Measurements from ENCODE around the gene CHM.

DNA sequence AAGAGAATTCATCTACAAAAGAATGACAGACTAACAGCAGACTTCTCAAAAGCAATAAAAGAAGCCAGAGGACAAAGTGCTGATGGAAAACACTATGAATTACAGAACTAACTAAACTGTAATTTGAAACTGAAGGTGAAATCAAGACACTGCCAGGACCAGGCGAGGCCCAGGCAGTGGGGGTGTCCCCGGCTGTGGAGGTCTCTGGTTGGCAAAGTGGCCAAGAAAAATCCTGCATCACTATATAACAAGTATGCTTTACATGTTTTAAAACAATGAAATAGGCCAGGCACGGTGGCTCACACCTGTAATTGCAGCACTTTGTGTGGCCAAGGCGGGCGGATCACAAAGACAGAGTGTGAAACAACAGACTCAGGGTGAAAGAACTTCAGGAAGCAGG is 32.9 kb downstream of the CHM start:
- TF ChIP-seq POLR2A (IDR thresholded peaks at IDR 0.05; ENCODE audit: low read depth, low read length) = no peak
- TF ChIP-seq POLR2AphosphoS5 (IDR thresholded peaks at IDR 0.05; ENCODE audit: low read depth, low read length) = no peak
- no peak for TF ChIP-seq TAF1 (IDR thresholded peaks at IDR 0.05; ENCODE audit: low read depth, low read length)
- no peak for TF ChIP-seq POU2F2 (IDR thresholded peaks at IDR 0.05; ENCODE audit: low read depth, low read length)

Data from GM12891 (cell line).